GM18511 (cell line): ENCODE measurements around the gene CXXC5.

Experiments used
- ATAC-seq: cut with Tn5 transposase; IDR thresholded peaks from one replicate; pipeline ENCODE4 v1.9.1; 2021; ENCODE audit warnings: mild to moderate bottlenecking, moderate library complexity; ENCODE audit not compliant: unreplicated experiment

CXXC5 gene

DNA sequence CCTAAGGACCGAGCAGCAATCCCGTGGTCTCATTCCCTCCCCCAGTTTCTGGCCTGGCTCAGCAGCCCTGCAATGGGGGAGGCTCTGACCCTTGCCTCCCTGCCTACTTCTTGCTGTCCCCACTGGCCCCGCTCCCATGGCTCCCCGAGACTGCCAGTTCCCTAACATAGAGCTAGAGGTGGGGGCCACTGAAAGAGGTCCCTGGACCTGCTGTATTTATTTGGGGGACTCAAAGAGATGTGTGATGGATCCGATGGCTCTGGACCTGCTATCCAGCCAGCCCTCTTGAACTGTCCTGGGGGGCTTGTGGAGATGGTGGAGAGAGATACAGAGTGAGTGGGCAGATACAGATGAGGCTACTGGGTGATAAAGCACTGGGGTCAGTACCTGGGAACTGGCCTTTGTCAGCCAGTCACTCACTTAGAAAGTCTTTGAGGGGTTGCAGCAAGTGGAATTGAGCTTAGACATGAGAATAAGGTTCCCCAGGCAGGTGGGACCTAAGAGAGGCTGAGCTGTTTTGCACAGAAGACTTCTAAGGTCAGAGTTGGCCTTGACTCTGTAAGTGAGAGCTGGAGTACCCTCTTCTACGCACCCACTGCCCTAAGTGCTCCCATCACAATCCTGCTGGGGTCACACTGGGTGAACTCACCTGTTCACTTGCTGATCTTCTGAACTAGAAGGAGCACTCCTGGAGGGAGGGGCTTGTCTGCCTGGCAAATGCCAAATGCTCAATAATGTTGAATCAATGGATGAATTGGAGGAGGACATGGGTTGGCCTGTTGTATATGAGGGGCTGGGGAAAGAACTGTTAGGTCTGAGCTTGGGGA lies 42.9 kb downstream of the CXXC5 start:
- no peak for ATAC-seq

DNA sequence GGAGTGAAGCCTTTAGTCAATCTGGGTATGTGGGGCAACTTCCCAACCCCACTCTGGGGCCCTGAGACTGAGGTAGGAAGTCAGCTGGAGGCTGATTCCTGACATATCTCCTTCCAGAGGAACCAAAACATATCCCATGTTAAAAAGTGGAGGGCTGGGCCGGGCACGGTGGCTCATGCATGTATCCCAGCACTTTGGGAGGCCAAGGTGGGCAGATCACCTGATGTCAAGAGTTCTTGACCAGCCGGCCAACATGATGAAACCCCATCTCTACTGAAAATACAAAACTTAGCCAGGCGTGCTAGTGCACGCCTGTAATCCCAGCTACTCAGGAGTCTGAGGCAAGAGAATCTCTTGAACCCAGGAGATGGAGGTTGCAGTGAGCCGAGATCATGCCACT lies 44.0 kb downstream of the CXXC5 start:
- ATAC-seq = no peak

- no peak for ATAC-seq
Measured at GRCh38 chr5:139692679-139693308, 44.6 kb downstream of the CXXC5 start.

DNA sequence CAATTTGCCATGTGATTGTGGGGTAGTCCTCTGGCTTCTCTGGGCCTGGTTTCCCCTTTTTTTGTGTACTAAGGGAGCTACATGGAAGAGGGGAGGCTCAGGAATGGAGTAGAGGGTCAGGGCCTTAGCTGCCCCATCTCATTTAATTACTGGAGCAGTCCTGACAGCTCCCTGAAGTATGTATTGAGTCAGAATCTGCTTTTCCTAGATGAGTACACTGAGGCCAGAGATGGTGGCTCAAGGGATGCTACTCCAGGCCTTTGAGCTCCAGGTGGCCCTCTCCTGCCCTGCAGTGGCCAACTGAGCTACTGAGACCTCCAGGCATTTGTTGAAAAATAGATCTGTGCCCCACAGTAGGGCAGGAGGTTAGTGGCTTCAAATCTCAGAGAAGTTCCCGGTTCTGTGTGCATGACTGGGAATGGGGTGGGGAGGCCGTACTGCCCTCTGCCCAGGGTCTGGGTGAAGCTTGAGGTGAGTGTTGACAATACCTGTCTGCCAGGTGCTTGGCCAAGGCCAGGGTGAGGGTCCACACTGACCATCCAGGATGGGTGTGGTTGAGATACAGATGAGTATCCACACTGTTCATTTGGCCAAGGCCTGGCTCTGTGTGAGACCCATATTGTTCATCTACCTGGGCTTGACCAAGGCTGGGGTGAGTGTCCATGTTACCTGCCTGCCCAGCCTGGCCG lies 45.7 kb downstream of the CXXC5 start:
- no peak for ATAC-seq

GRCh38 chr5:139694556-139695177 lies 46.5 kb downstream of the CXXC5 start:
- ATAC-seq = no peak

DNA sequence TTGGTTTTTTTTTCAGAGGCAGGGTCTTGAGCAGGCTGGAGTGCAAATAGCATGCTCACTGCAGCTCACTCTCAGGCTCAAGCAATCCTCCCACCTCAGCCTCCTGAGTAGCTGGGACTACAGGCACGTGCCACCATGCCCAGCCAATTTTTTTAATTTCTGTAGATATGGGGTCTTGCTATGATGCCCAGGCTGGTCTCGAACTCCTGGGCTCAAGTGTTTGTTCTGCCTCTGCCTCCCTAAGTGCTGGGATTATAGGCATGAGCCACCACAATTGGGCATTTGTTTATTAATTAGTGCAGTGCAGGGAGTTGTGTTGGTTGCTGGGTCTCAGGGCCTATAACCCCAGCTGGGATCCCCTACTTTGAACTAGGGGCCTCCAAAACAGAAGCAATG lies 47.0 kb downstream of the CXXC5 start:
- no peak for ATAC-seq

DNA sequence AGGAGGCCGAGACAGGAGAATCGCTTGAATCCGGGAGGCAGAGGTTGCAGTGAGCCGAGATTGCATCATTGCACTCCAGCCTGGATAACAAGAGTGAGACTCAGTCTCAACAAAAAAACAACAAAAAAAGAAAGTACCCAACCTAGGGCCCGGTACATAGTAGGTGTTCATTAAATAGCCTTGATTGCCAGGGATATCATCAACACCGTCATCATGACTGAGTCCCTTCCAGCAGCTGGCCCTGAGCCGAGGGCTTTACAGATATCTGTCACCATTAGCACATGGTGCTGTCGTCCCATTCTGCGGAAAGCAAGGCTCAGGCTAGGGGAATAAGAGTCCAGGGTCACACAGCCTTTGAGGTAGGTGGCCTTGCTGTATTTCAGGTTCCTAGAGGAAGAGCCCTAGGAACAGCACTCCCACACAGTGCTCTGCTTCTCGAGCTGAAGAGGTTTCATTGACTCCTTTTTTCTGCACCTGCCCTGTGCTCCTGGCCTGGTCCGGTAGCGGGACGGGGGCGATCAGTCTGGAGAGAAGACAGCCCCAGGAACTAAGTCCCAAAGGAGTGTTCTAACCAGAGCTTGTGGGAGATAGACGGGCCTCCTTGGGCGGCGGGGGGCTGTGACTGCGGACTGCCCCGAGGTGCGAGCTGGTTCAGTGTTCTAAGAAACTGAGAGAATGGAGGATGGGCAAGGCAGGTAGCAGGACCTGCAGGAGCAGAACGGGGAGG lies 48.2 kb downstream of the CXXC5 start:
- no peak for ATAC-seq

DNA sequence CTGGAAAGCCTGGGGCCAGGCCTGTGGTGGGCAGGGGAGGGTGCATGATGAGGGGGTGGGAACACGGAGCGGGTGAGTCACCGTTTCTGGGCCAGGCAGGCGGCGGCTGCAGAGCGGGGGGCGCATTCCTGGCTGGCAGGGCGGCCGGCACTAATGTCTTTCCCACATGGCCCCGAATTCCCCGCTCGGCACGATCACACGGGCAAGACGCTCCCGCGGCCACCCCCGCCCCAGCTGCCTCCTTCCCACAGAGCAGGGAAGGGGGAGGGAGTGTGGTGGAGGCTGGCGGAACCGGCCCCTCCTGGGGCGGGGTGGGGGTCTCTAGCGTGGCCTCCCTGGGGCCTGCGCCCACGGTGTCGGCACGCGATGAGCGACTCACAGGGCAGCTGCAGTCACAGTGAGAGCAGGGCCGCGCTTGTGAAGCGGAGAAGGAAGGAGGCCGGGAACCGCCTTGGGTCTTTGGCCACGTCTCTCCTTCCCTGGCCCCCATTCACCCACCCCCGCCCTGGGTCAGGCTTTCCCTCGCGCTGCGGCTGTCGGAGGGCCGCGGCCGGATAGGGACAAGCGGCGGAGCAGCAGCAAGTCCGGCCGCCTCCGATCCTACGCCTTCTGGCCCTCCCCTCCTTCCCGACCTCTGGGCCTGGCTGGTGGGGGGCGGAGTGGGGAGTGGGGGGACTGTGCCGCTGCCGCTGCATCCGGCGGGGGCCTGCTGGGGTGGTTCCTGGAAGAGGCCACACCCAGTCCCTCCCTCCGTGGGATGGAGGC lies 48.9 kb downstream of the CXXC5 start:
- ATAC-seq = peak; percentile 41

- no peak for ATAC-seq
Measured at GRCh38 chr5:139698490-139699146, 50.5 kb downstream of the CXXC5 start.

GRCh38 chr5:139699351-139699750 lies 51.2 kb downstream of the CXXC5 start:
- ATAC-seq = no peak

DNA sequence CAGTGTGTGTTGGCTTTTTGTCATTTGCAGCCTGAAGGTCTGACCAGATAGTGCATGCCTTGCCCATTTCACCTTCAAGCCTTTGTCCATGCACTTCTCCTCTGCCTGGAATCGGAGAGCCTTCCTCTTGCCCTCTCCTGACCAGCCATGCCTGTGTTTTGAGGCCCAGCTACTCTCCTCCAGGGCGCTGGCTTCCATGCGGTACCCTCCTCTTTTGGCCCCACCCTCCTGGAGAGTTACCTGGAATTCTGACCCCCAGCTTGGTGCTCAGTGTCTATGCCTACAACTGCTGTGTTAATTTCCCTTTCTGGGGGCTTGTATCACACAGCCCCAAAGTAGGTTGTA lies 52.5 kb downstream of the CXXC5 start:
- no peak for ATAC-seq

- no peak for ATAC-seq
Measured at GRCh38 chr5:139701056-139701741, 53.0 kb downstream of the CXXC5 start.

DNA sequence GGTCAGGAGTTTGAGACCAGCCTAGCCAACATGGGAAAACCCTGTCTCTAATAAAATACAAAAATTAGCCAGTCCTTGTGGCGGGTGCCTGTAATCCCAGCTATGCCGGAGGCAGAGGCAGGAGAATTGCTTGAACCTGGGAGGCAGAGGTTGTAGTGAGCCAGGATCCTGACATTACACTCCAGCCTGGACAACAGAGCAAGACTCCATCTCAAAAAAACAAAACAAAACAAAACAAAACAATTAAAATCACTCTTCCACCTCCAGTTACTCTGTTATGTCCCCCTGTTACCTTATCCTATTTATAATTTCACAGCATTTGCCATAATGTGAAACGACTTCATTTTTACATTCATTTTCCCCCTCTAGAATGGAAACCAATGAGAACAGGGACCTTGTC lies 54.4 kb downstream of the CXXC5 start:
- no peak for ATAC-seq

- no peak for ATAC-seq
Measured at GRCh38 chr5:139704748-139705147, 56.6 kb downstream of the CXXC5 start.

GRCh38 chr5:139705191-139705590 lies 57.0 kb downstream of the CXXC5 start:
- no peak for ATAC-seq

DNA sequence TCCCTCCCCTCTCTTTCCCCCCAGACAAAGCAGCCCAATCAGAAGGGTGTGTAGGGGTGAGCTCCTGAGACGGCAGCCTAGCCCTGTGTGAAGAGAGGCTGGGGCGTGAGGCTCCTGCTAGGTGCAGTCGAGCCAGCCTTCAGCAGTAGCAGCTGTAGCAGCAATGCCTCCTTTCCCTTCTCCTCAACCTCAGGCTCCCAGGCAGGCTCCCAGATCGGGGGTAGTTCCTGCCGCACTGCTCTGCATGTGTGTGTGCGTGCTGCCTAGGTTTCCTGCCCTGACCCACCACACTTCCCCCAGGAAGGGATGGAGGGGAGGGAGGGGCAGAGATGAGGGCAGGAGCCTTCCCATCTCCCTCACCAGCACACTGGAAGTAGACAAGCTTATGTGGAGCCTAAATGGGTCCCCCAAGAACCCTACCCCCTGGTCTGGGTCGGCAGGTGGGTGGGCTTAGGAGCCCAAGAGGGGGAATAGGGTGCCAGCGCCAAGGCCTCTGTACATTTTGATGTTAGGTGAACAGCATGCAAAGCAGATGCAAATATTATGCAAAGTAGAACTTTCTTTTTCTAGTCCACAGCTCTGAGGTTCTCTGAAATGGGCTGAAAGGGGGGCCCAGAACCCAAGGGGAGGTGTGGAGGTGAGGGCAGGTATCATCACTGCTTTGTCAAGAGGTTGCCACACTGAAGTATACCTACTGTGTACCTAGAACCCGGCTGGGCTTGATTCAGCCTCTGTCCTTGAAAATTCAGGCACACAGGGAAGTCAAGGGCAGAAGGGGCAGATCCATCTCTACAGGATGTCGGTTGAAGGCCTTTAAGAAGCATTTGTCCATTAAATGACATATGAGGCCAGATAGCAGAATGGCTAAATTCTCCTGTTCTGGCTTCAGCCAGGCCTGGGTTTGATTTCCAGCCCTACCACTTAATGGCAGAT lies 57.8 kb downstream of the CXXC5 start:
- ATAC-seq = no peak

GRCh38 chr5:139707445-139708003 lies 59.4 kb downstream of the CXXC5 start:
- no peak for ATAC-seq

- ATAC-seq = no peak
Measured at GRCh38 chr5:139708434-139708861, 60.3 kb downstream of the CXXC5 start.
